ENCODE measurements around the gene PNMT.

PNMT gene

GRCh38 chr17:39653316-39653661 is 15.0 kb upstream of the PNMT start:
- no peak for DNase-seq
- no peaks in the 10 kb centered on the region for H3K9me3 Mint-ChIP-seq
- no peaks in the 10 kb centered on the region for H3K27me3 Mint-ChIP-seq
- no peak overlapping the region for H3K4me3 Mint-ChIP-seq
- H3K36me3 Mint-ChIP-seq = peaks cover 28% of the 10 kb centered on the region
- CTCF ChIA-PET = interaction anchor here (0.8 to 18.2 kb wide), 21 partner anchors 9 to 333 kb away, joined by 3 to 200 read pairs (median 5); partner anchors contain the start of genes PPP1R1B and TCAP
- no peak overlapping the region for H3K27ac Mint-ChIP-seq
- peaks cover 41% of the 10 kb centered on the region for H3K4me1 Mint-ChIP-seq

- Mint-ChIP-seq H3K9me3 (no peaks in the 10 kb centered on the region), H3K4me1 (peaks cover 46% of the 10 kb centered on the region), H3K27me3 (no peaks in the 10 kb centered on the region), H3K27ac (no peak overlapping the region), H3K36me3 (peaks cover 27% of the 10 kb centered on the region), H3K4me3 (no peak overlapping the region)
- peak; percentile 90 for DNase-seq
- CTCF ChIA-PET = interaction anchor here (0.6 to 18.2 kb wide), 25 partner anchors 9 to 332 kb away, joined by 3 to 200 read pairs (median 4); partner anchors contain the start of genes IKZF3, PPP1R1B and TCAP
These were observed 14.5 kb upstream of the PNMT start for GRCh38 chr17:39653662-39654331.

GRCh38 chr17:39655105-39655504 is 13.1 kb upstream of the PNMT start:
- no peak overlapping the region for H3K4me3 Mint-ChIP-seq
- no peaks in the 10 kb centered on the region for H3K9me3 Mint-ChIP-seq
- no peak for DNase-seq
- H3K27me3 Mint-ChIP-seq = no peaks in the 10 kb centered on the region
- CTCF ChIA-PET = interaction anchor here (0.7 to 18.2 kb wide), 15 partner anchors 8 to 254 kb away, joined by 3 to 200 read pairs (median 9); partner anchors contain the start of genes IKZF3, MIEN1, PPP1R1B and TCAP
- H3K4me1 Mint-ChIP-seq = peaks cover 57% of the 10 kb centered on the region
- H3K27ac Mint-ChIP-seq = peak overlapping the region; percentile 80
- peaks cover 28% of the 10 kb centered on the region for H3K36me3 Mint-ChIP-seq

- H3K27me3 Mint-ChIP-seq = no peaks in the 10 kb centered on the region
- H3K4me3 Mint-ChIP-seq = no peak overlapping the region
- CTCF ChIA-PET = interaction anchor here (0.6 kb wide), 1 partner anchor 37 kb away, joined by 3 read pairs; no protein-coding TSS in a partner anchor
- H3K27ac Mint-ChIP-seq = peak overlapping the region; percentile 37
- peaks cover 44% of the 10 kb centered on the region for H3K4me1 Mint-ChIP-seq
- H3K9me3 Mint-ChIP-seq = no peaks in the 10 kb centered on the region
- DNase-seq = no peak
- H3K36me3 Mint-ChIP-seq = peaks cover 32% of the 10 kb centered on the region
These were observed 9.9 kb upstream of the PNMT start for GRCh38 chr17:39658346-39658745.

GRCh38 chr17:39658760-39659159 is 9.5 kb upstream of the PNMT start:
- Mint-ChIP-seq H3K4me3 (no peak overlapping the region), H3K27me3 (no peaks in the 10 kb centered on the region), H3K36me3 (peaks cover 30% of the 10 kb centered on the region), H3K27ac (no peak overlapping the region), H3K9me3 (no peaks in the 10 kb centered on the region), H3K4me1 (peaks cover 41% of the 10 kb centered on the region)
- DNase-seq = no peak
- CTCF ChIA-PET = interaction anchor here (0.6 kb wide), 1 partner anchor 37 kb away, joined by 3 read pairs; no protein-coding TSS in a partner anchor

- H3K4me1 Mint-ChIP-seq = peaks cover 37% of the 10 kb centered on the region
- H3K27ac Mint-ChIP-seq = peak overlapping the region; percentile 86
- CTCF ChIA-PET = interaction anchor here (1.0 to 1.1 kb wide), 2 partner anchors 12 to 114 kb away, joined by 3 to 5 read pairs; no protein-coding TSS in a partner anchor
- no peaks in the 10 kb centered on the region for H3K9me3 Mint-ChIP-seq
- no peak for DNase-seq
- H3K27me3 Mint-ChIP-seq = no peaks in the 10 kb centered on the region
- no peak overlapping the region for H3K4me3 Mint-ChIP-seq
- H3K36me3 Mint-ChIP-seq = peaks cover 29% of the 10 kb centered on the region
These were observed 8.8 kb upstream of the PNMT start for GRCh38 chr17:39659279-39660010.

- H3K9me3 Mint-ChIP-seq = no peaks in the 10 kb centered on the region
- no peak for DNase-seq
- peaks cover 27% of the 10 kb centered on the region for H3K36me3 Mint-ChIP-seq
- peak overlapping the region; percentile 86 for H3K27ac Mint-ChIP-seq
- no peak overlapping the region for H3K4me3 Mint-ChIP-seq
- peaks cover 4% of the 10 kb centered on the region for H3K27me3 Mint-ChIP-seq
- CTCF ChIA-PET = interaction anchor here (1.0 to 1.1 kb wide), 2 partner anchors 11 to 115 kb away, joined by 3 to 5 read pairs; no protein-coding TSS in a partner anchor
- H3K4me1 Mint-ChIP-seq = peaks cover 31% of the 10 kb centered on the region
These were observed 8.3 kb upstream of the PNMT start for GRCh38 chr17:39660011-39660360.

GRCh38 chr17:39660397-39661385 is 7.6 kb upstream of the PNMT start:
- no peak for DNase-seq
- Mint-ChIP-seq H3K27ac (peak overlapping the region; percentile 84), H3K36me3 (peaks cover 22% of the 10 kb centered on the region), H3K4me3 (no peak overlapping the region), H3K4me1 (peaks cover 24% of the 10 kb centered on the region), H3K27me3 (peaks cover 11% of the 10 kb centered on the region), H3K9me3 (no peaks in the 10 kb centered on the region)
- CTCF ChIA-PET = interaction anchor here (0.9 to 3.5 kb wide), 4 partner anchors 7 to 115 kb away, joined by 3 to 15 read pairs (median 4); no protein-coding TSS in a partner anchor

GRCh38 chr17:39661744-39662541 is 6.3 kb upstream of the PNMT start:
- Mint-ChIP-seq H3K4me1 (peaks cover 25% of the 10 kb centered on the region), H3K27me3 (peaks cover 24% of the 10 kb centered on the region), H3K36me3 (peaks cover 21% of the 10 kb centered on the region), H3K27ac (peak overlapping the region; percentile 84), H3K9me3 (no peaks in the 10 kb centered on the region), H3K4me3 (no peak overlapping the region)
- no peak for DNase-seq
- CTCF ChIA-PET = interaction anchor here (0.9 to 3.5 kb wide), 3 partner anchors 8 to 18 kb away, joined by 3 to 15 read pairs (median 3); no protein-coding TSS in a partner anchor

GRCh38 chr17:39662551-39663339 is 5.5 kb upstream of the PNMT start:
- no peaks in the 10 kb centered on the region for H3K9me3 Mint-ChIP-seq
- peaks cover 32% of the 10 kb centered on the region for H3K27me3 Mint-ChIP-seq
- CTCF ChIA-PET = interaction anchor here (0.9 to 3.5 kb wide), 2 partner anchors 9 kb away, joined by 3 to 15 read pairs; no protein-coding TSS in a partner anchor
- DNase-seq = no peak
- peaks cover 19% of the 10 kb centered on the region for H3K36me3 Mint-ChIP-seq
- peaks cover 25% of the 10 kb centered on the region for H3K4me1 Mint-ChIP-seq
- H3K27ac Mint-ChIP-seq = no peak overlapping the region
- no peak overlapping the region for H3K4me3 Mint-ChIP-seq

- CTCF ChIA-PET = interaction anchor here (3.5 kb wide), 1 partner anchor 10 kb away, joined by 15 read pairs; no protein-coding TSS in a partner anchor
- H3K4me1 Mint-ChIP-seq = peaks cover 22% of the 10 kb centered on the region
- peaks cover 37% of the 10 kb centered on the region for H3K27me3 Mint-ChIP-seq
- no peak overlapping the region for H3K27ac Mint-ChIP-seq
- DNase-seq = no peak
- H3K9me3 Mint-ChIP-seq = no peaks in the 10 kb centered on the region
- no peak overlapping the region for H3K4me3 Mint-ChIP-seq
- H3K36me3 Mint-ChIP-seq = peaks cover 16% of the 10 kb centered on the region
These were observed 4.9 kb upstream of the PNMT start for GRCh38 chr17:39663340-39663687.

Data from activated naive CD4-positive, alpha-beta T cell treated with anti-CD3 and anti-CD28 coated beads, Interleukin-2, amount 10 ng/mL, durations not matched to agents 7 days and 5 days (primary cell).